Testis (tissue), 3 donors: ENCODE measurements around the gene ATE1. TPM values are rescaled to one million over a fixed set of nuclear protein-coding genes. Genes with fewer than 3 reads are reported as not detected.

Source experiments
- DNase-seq: peaks from one replicate; pipeline ENCODE4 v3.0.0-alpha.2; 2019
- H3K27ac ChIP-seq, 2 donors: fragments of 200-600 bp; sonication (generic); one replicate each; pipeline ENCODE4 v1.5.1; 2019
- H3K27me3 ChIP-seq: fragments of 200-600 bp; sonication (generic); one replicate; pipeline ENCODE4 v1.5.1; 2019
- H3K36me3 ChIP-seq: fragments of 200-600 bp; sonication (generic); one replicate; pipeline ENCODE4 v1.5.1; 2017; ENCODE audit warnings: low read depth; ENCODE audit errors: missing control alignments
- H3K4me1 ChIP-seq: fragments of 200-600 bp; sonication (generic); one replicate; pipeline ENCODE4 v1.5.1; 2019
- H3K4me3 ChIP-seq, 2 donors: fragments of 200-600 bp; sonication (generic); one replicate each; pipeline ENCODE4 v1.5.1; 2017 to 2019
- H3K9me3 ChIP-seq: fragments of 200-600 bp; sonication (generic); one replicate; pipeline ENCODE4 v1.5.1; 2017
- POLR2A ChIP-seq: fragments of 450-650 bp; IDR thresholded peaks from one replicate; pipeline ENCODE4 v1.6.1; 2017; ENCODE audit warnings: antibody characterized with exemption, mild to moderate bottlenecking, moderate library complexity
- WGBS, 2 donors: methylation state at CpG; one replicate each; pipeline ENCODE4 v1.1.5; 2018; 5-methylcytosine and 5-hydroxymethylcytosine counted together
- intact Hi-C: fragments of 100-400 bp; cut with DNase I; formaldehyde crosslinking; loops from one replicate; pipeline ENCODE4 v1.15.1; 2023; ENCODE audit warnings: low total_unique reads
- polyA plus RNA-seq: library from polyadenylated mRNA; stranded (reverse); fragments of 350-450 nt; fragmentation: Illumina TruSeq; extraction: RNeasy Lipid Tissue Mini Kit (QIAGEN cat#74804); gene quantifications from one replicate; pipeline ENCODE4 v1.2.3, GENCODE V29; 2014; ENCODE audit warnings: low read depth, low replicate concordance; ENCODE audit not compliant: insufficient read depth
- total RNA-seq, 2 donors: library from RNA; depleted of rRNA; stranded (reverse); fragments of >200 nt; gene quantifications; one replicate each; pipeline ENCODE4 v1.2.3, GENCODE V29; 2016
- TF ChIP-seq, protein P1 (sequence below), 3 experiments: fragments of 450-650 bp in 2 of 3; fragments of 200-600 bp in 1 of 3; sonication (generic) in 1 of 3; IDR thresholded peaks; one replicate each; pipeline ENCODE4 v1.5.1; 2016 to 2019; ENCODE audit warnings: antibody characterized with exemption in 3 of 3, mild to moderate bottlenecking in 2 of 3, moderate library complexity in 1 of 3

The ATE1 gene
- total and polyA plus RNA-seq, 3 donors from 2014 or later, result 29.8 to 41.9 (median 34.0) TPM

DNA sequence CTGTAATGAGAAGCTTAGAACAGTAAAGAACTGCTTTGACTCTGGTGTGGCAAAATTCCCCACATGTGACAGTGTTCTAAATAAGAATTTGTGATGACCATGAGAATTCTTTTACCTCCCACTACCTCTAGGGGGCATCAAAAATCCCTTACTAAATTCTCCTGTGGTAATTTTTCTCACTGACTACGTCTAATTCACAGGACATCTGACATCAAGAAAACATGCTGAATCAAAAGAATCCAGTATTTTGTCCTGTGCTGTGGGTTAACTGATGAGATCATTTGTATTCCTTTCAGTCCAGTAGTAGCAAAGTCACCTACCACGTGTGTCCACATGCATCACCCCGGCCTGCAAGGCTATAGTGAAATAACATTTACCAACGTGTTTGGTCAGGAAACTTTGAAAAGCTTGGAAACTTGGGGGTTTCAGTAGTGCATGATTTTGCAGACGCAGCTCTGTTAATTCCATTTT lies 103.8 kb downstream of the ATE1 start:
- H3K36me3 ChIP-seq, result no peaks in the 10 kb centered on the region
- TF ChIP-seq POLR2A, result no peak
- TF ChIP-seq, protein P1, sequence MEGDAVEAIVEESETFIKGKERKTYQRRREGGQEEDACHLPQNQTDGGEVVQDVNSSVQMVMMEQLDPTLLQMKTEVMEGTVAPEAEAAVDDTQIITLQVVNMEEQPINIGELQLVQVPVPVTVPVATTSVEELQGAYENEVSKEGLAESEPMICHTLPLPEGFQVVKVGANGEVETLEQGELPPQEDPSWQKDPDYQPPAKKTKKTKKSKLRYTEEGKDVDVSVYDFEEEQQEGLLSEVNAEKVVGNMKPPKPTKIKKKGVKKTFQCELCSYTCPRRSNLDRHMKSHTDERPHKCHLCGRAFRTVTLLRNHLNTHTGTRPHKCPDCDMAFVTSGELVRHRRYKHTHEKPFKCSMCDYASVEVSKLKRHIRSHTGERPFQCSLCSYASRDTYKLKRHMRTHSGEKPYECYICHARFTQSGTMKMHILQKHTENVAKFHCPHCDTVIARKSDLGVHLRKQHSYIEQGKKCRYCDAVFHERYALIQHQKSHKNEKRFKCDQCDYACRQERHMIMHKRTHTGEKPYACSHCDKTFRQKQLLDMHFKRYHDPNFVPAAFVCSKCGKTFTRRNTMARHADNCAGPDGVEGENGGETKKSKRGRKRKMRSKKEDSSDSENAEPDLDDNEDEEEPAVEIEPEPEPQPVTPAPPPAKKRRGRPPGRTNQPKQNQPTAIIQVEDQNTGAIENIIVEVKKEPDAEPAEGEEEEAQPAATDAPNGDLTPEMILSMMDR (IDR thresholded peaks at IDR 0.05), result peak; percentile 18 to 64 (median 41)
- no peak for DNase-seq
- 70 to 79% methylated on average over 5 of the region's 5 CpGs for WGBS, 2 donors
- intact Hi-C loops, result no loop called here
- H3K9me3 ChIP-seq, result no peaks in the 10 kb centered on the region
- no peaks in the 10 kb centered on the region for H3K27me3 ChIP-seq
- no peaks in the 10 kb centered on the region for H3K4me1 ChIP-seq
- no peak overlapping the region for H3K27ac ChIP-seq
- H3K4me3 ChIP-seq, result no peak overlapping the region

DNA sequence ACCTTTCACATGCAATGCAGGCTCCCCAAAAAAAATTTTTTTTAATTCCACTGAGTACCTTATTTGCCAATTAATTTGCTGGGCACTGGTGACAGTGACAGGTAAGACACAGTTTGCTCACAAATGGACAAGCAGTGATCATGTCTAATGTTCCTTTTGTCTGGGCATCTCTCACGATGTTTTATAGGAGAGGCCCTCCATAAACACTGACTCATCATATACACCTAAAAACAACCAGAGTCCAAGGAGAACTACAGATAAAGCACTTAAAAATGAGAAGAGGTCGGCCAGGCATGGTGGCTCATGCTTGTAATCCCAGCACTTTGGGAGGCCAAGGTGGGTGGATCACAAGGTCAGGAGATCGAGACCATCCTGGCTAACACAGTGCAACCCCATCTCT lies 105.1 kb downstream of the ATE1 start:
- no peak for DNase-seq
- H3K4me1 ChIP-seq, result no peaks in the 10 kb centered on the region
- H3K9me3 ChIP-seq, result no peaks in the 10 kb centered on the region
- no peak overlapping the region for H3K27ac ChIP-seq
- intact Hi-C loops, result no loop called here
- H3K27me3 ChIP-seq, result no peaks in the 10 kb centered on the region
- H3K36me3 ChIP-seq, result no peaks in the 10 kb centered on the region
- WGBS, 2 donors, result 92 to 98% methylated on average over 3 of the region's 3 CpGs
- H3K4me3 ChIP-seq, result no peak overlapping the region
- no peak for TF ChIP-seq POLR2A

DNA sequence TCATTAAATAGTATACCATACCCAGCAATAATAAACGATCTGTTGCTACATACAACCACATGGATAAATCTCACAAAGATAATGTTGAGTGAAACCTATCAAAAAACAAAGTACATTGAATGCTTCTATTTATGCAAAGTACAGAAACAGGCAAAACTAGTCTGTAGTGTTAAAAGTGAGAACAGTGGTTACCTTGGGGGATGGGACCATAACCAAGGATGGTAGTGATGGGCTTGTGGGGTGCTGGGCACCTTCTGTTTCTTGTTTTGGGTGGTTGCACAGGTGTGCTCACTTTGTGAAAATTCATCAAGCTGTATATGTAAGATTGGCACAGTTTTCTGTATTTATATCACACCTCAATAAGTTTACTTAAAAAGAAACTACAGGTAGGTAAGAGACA lies 105.7 kb downstream of the ATE1 start:
- TF ChIP-seq, protein P1 (IDR thresholded peaks at IDR 0.05), result no peak
- TF ChIP-seq POLR2A, result no peak
- intact Hi-C loops, result no loop called here
- no peaks in the 10 kb centered on the region for H3K9me3 ChIP-seq
- no peaks in the 10 kb centered on the region for H3K36me3 ChIP-seq
- no peak overlapping the region for H3K4me3 ChIP-seq
- H3K4me1 ChIP-seq, result no peaks in the 10 kb centered on the region
- WGBS, 2 donors, result 96 to 97% methylated on average over 1 of the region's 1 CpG
- no peak overlapping the region for H3K27ac ChIP-seq
- DNase-seq, result no peak
- H3K27me3 ChIP-seq, result no peaks in the 10 kb centered on the region

DNA sequence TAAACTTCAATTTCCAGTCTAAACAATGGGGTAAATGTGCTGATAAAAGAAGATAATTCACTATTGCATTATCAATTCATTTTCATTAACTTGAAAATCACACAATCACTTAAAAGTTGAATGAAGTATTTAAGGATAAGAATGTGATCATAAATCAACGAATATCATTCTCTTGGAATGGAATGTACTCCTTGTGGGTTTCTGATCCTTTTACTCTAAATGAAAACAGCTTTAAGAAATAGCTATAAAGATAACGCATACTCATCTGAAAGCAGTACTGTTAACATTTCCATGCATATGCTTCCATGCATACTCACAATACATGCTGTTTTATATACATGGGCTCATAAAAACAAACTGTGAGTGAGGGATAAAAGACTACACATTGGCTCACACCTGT lies 108.8 kb downstream of the ATE1 start:
- no peaks in the 10 kb centered on the region for H3K9me3 ChIP-seq
- 73 to 81% methylated on average over 2 of the region's 2 CpGs for WGBS, 2 donors

DNA sequence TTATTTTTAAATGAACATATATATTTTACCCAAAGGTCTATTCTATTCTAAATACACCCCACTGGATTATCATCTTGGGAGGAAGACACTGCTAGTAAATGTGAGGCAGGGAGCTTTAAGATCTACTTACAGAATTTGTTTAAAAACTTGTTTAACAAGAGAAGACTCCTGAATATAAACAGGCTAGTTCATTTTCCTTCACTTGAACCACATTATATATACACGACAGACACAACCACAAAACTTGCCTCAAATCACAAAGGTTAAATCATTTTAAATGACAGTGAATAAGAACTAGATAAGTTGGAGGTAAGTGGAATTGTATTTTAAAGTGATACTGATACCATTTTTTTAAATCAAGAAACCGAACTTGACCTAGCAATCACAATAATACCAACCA lies 109.2 kb downstream of the ATE1 start:
- DNase-seq, result no peak
- Histone ChIP-seq H3K27me3 (no peaks in the 10 kb centered on the region), H3K36me3 (no peaks in the 10 kb centered on the region), H3K27ac (no peak overlapping the region), H3K9me3 (no peaks in the 10 kb centered on the region), H3K4me3 (no peak overlapping the region), H3K4me1 (no peaks in the 10 kb centered on the region)
- TF ChIP-seq POLR2A, result no peak
- TF ChIP-seq, protein P1 (IDR thresholded peaks at IDR 0.05), result no peak
- 46 to 62% methylated on average over 2 of the region's 2 CpGs for WGBS, 2 donors
- intact Hi-C loops, result no loop called here

More for the DNA sequence above, 108.8 kb downstream of the ATE1 start:
- TF ChIP-seq POLR2A, result no peak
- TF ChIP-seq, protein P1 (IDR thresholded peaks at IDR 0.05), result no peak
- no peak for DNase-seq
- Histone ChIP-seq H3K27me3 (no peaks in the 10 kb centered on the region), H3K4me3 (no peak overlapping the region), H3K27ac (no peak overlapping the region), H3K4me1 (no peaks in the 10 kb centered on the region), H3K36me3 (no peaks in the 10 kb centered on the region)
- intact Hi-C loops, result no loop called here
